Neural crest cell (in vitro differentiated cells): ENCODE measurements around the gene EGFR. TPM values are rescaled to one million over a fixed set of nuclear protein-coding genes. Genes with fewer than 3 reads are reported as not detected.
A peak's percentile ranks its signal among the peaks of the same experiment; 100 is the strongest.

Experiments
- DNase-seq: peaks from one replicate; pipeline ENCODE4 v3.0.0; 2021; ENCODE audit warnings: low read depth, mixed read lengths, low spot score
- H3K27ac Mint-ChIP-seq: one replicate; pipeline ENCODE4 v1.8.0; 2021; ENCODE audit warnings: mild to moderate bottlenecking, mixed read lengths; ENCODE audit not compliant: unreplicated experiment
- H3K27me3 Mint-ChIP-seq: 2 replicates; pipeline ENCODE4 v1.8.0; 2021; ENCODE audit warnings: low read depth, mild to moderate bottlenecking, mixed read lengths
- H3K36me3 Mint-ChIP-seq: 2 replicates; pipeline ENCODE4 v1.8.0; 2021; ENCODE audit warnings: low read depth, mild to moderate bottlenecking, mixed read lengths
- H3K4me1 Mint-ChIP-seq: 2 replicates; pipeline ENCODE4 v1.8.0; 2021; ENCODE audit warnings: mixed read lengths
- H3K4me3 Mint-ChIP-seq: one replicate; pipeline ENCODE4 v1.8.0; 2021; ENCODE audit warnings: mild to moderate bottlenecking, mixed read lengths
- H3K9me3 Mint-ChIP-seq: 2 replicates; pipeline ENCODE4 v1.8.0; 2021; ENCODE audit warnings: mixed read lengths
- total RNA-seq: library from RNA; stranded (reverse); gene quantifications from 2 replicates; pipeline ENCODE4 v1.2.1, GENCODE V29; 2021
- TF ChIP-seq, protein P1 (sequence below): fragments of 200-600 bp; sonication (generic); conservative IDR thresholded peaks from 2 replicates; pipeline ENCODE4 v1.5.0; 2021; ENCODE audit warnings: antibody characterized with exemption, mild to moderate bottlenecking

The EGFR gene
- total RNA-seq, 1 donor from 2014 or later: 2.3 TPM

DNA sequence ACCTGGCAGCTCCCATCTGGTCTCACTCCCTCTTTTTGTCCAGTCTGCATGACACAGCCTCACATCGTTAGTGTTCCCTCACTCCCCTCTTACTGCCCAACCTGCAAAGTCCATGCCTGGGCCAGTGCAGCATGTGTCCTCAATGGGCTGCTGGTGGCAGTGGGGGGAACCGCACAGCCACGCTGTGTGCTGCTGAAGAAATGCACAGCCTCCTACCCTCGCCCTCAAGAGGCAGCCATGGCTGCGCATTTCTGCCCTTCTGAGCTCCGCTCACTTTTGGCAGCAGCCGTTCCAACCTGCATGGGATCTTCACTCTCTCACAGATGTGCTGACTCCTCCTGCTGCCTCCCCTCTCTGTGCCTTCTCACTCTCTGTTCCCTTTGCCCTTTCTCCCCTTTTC is 103.4 kb downstream of the EGFR start:
- no peak overlapping the region for H3K4me3 Mint-ChIP-seq

DNA sequence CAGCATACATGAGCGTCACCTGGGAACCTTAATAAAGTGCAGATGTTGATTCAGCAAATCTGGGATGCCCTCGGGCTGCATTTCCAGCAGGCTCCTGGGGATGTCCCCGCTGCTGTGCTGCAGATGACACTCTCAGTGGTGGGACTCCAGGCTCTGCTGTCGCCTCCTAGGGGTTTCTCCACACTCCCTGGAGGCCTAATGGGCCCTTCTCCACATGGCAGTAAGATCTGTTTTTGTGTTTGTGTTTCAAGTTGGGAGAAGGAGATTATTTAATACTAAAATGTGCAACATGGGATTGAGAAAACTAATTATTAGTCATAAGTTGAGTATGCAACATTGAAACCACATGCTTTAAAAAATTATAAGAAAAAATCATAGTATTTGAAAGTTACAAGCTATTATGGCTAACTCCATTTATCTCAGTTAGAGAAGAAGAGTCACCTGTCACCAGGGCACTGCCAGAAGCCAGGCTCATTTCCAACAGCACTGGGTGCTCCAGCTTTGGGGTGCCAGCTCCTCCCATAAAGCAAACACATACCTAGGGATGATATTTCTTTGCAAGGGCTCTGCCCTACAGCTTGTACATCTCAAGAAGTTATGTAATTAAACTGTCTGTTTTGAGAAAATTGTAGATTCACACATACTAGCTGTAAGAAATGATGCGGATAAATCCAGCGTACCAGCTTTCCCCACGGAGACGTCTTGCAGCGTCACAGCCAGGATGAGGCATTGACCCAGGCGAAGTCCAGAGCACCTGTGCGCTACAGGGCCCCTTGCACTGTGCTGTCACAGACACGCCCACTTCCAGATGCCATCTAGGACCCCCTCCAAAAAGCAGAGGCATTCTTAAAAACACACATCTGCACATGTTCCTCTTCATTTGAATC is 106.4 kb downstream of the EGFR start:
- peaks cover 15% of the 10 kb centered on the region for H3K27me3 Mint-ChIP-seq
- TF ChIP-seq, protein P1, sequence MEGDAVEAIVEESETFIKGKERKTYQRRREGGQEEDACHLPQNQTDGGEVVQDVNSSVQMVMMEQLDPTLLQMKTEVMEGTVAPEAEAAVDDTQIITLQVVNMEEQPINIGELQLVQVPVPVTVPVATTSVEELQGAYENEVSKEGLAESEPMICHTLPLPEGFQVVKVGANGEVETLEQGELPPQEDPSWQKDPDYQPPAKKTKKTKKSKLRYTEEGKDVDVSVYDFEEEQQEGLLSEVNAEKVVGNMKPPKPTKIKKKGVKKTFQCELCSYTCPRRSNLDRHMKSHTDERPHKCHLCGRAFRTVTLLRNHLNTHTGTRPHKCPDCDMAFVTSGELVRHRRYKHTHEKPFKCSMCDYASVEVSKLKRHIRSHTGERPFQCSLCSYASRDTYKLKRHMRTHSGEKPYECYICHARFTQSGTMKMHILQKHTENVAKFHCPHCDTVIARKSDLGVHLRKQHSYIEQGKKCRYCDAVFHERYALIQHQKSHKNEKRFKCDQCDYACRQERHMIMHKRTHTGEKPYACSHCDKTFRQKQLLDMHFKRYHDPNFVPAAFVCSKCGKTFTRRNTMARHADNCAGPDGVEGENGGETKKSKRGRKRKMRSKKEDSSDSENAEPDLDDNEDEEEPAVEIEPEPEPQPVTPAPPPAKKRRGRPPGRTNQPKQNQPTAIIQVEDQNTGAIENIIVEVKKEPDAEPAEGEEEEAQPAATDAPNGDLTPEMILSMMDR: no peak
- peaks cover 18% of the 10 kb centered on the region for H3K4me1 Mint-ChIP-seq
- no peak overlapping the region for H3K27ac Mint-ChIP-seq
- no peaks in the 10 kb centered on the region for H3K9me3 Mint-ChIP-seq
- DNase-seq: no peak
- no peak overlapping the region for H3K4me3 Mint-ChIP-seq
- no peaks in the 10 kb centered on the region for H3K36me3 Mint-ChIP-seq

More for the DNA sequence above, 103.4 kb downstream of the EGFR start:
- Mint-ChIP-seq H3K27me3 (peaks cover 5% of the 10 kb centered on the region), H3K27ac (no peak overlapping the region), H3K36me3 (no peaks in the 10 kb centered on the region), H3K9me3 (no peaks in the 10 kb centered on the region), H3K4me1 (no peaks in the 10 kb centered on the region)
- no peak for DNase-seq
- TF ChIP-seq, protein P1: no peak

DNA sequence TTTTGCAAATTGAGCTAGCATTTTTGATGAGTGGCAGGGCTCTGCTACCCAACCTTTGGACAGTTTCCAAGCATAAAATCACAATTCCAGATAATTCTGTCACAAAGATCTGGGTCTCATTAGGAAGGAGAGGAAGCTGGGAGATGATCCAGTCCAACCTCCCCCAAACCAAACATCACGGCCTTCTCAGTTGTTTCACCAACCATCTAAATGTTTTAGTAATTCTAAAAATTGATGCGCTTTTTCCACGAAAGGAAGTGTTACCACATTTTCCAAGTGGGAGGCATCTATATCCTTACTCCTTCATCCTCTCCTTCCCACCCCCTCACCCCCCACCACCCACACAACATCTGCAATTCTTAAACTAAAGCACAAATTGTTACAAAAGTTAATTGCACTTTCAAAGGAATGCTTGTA is 108.3 kb downstream of the EGFR start:
- DNase-seq: no peak
- TF ChIP-seq, protein P1: no peak
- Mint-ChIP-seq H3K9me3 (no peaks in the 10 kb centered on the region), H3K27me3 (peaks cover 15% of the 10 kb centered on the region), H3K27ac (no peak overlapping the region), H3K4me1 (peaks cover 37% of the 10 kb centered on the region), H3K4me3 (no peak overlapping the region), H3K36me3 (no peaks in the 10 kb centered on the region)

DNA sequence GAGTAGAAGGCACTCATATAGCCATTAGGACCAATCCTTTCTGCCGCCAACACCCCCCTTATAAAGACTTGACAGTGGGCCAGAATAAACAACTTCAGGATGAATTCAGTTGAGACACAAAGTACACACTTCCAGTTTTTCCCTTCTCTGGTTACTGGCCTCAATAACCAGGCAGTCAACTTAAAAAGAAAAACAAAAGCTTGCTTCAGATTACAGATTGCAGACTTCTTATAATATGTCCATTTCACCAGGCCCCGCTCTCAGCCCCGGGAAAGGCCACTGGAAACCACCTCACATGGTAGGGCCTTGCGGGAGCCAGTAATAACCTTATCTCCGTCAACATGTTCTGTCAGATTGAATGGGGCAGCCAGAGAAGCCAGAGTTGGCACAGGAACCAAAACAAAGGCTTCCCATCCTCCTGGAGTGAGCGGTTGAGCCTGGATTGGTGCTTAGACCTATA is 108.8 kb downstream of the EGFR start:
- TF ChIP-seq, protein P1: no peak
- no peak overlapping the region for H3K27ac Mint-ChIP-seq
- no peak for DNase-seq
- H3K4me1 Mint-ChIP-seq: peaks cover 42% of the 10 kb centered on the region
- no peaks in the 10 kb centered on the region for H3K36me3 Mint-ChIP-seq
- H3K27me3 Mint-ChIP-seq: peaks cover 17% of the 10 kb centered on the region
- no peak overlapping the region for H3K4me3 Mint-ChIP-seq
- H3K9me3 Mint-ChIP-seq: no peaks in the 10 kb centered on the region

DNA sequence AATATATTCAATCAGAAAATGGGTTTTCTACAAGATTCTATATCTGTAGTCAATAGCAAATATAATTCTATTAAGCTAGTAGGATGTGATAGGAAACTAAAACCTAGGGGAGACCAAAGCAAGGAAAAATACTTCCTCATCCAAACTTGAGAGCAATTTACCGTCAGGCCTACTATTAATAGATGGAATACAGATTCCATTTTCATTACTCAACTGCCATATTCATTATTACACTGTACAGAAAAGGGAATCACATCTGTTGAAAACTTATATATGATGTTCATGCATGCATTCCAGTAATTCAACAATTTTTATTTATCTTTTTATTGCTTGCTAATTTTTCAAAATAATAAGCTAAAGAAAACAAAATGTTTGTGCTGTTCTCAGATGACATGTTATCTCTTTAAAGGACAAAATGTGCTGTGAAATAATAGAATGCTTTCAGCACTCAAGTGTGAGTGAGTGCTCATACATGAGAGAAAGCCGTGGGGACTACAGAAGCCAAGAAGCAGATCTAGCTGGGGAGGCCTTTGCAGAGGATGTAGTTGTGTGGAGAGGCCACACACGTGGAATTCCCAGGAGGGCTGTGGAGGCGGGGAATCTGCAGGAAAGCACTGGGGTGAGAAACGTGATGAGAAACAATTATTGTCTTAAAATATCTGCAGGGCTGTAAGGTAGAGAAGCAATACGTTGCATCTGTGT is 110.0 kb downstream of the EGFR start:
- peak overlapping the region; percentile 39 for H3K27ac Mint-ChIP-seq
- DNase-seq: no peak

More for the DNA sequence above, 110.0 kb downstream of the EGFR start:
- no peak overlapping the region for H3K4me3 Mint-ChIP-seq
- peaks cover 23% of the 10 kb centered on the region for H3K27me3 Mint-ChIP-seq
- TF ChIP-seq, protein P1: no peak
- H3K36me3 Mint-ChIP-seq: no peaks in the 10 kb centered on the region
- no peaks in the 10 kb centered on the region for H3K9me3 Mint-ChIP-seq
- peaks cover 48% of the 10 kb centered on the region for H3K4me1 Mint-ChIP-seq
